ENCODE results near the gene ALPK3. TPM values are rescaled to one million over a fixed set of nuclear protein-coding genes. Genes with fewer than 3 reads are reported as not detected.

Gene ALPK3, protein sequence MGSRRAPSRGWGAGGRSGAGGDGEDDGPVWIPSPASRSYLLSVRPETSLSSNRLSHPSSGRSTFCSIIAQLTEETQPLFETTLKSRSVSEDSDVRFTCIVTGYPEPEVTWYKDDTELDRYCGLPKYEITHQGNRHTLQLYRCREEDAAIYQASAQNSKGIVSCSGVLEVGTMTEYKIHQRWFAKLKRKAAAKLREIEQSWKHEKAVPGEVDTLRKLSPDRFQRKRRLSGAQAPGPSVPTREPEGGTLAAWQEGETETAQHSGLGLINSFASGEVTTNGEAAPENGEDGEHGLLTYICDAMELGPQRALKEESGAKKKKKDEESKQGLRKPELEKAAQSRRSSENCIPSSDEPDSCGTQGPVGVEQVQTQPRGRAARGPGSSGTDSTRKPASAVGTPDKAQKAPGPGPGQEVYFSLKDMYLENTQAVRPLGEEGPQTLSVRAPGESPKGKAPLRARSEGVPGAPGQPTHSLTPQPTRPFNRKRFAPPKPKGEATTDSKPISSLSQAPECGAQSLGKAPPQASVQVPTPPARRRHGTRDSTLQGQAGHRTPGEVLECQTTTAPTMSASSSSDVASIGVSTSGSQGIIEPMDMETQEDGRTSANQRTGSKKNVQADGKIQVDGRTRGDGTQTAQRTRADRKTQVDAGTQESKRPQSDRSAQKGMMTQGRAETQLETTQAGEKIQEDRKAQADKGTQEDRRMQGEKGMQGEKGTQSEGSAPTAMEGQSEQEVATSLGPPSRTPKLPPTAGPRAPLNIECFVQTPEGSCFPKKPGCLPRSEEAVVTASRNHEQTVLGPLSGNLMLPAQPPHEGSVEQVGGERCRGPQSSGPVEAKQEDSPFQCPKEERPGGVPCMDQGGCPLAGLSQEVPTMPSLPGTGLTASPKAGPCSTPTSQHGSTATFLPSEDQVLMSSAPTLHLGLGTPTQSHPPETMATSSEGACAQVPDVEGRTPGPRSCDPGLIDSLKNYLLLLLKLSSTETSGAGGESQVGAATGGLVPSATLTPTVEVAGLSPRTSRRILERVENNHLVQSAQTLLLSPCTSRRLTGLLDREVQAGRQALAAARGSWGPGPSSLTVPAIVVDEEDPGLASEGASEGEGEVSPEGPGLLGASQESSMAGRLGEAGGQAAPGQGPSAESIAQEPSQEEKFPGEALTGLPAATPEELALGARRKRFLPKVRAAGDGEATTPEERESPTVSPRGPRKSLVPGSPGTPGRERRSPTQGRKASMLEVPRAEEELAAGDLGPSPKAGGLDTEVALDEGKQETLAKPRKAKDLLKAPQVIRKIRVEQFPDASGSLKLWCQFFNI (N-terminal part only)
- polyA plus RNA-seq (ENCODE audit: insufficient read length in 3 of 3), result 10 to 100 TPM; 12.5 to 15.9 (median 13.5) TPM

DNA sequence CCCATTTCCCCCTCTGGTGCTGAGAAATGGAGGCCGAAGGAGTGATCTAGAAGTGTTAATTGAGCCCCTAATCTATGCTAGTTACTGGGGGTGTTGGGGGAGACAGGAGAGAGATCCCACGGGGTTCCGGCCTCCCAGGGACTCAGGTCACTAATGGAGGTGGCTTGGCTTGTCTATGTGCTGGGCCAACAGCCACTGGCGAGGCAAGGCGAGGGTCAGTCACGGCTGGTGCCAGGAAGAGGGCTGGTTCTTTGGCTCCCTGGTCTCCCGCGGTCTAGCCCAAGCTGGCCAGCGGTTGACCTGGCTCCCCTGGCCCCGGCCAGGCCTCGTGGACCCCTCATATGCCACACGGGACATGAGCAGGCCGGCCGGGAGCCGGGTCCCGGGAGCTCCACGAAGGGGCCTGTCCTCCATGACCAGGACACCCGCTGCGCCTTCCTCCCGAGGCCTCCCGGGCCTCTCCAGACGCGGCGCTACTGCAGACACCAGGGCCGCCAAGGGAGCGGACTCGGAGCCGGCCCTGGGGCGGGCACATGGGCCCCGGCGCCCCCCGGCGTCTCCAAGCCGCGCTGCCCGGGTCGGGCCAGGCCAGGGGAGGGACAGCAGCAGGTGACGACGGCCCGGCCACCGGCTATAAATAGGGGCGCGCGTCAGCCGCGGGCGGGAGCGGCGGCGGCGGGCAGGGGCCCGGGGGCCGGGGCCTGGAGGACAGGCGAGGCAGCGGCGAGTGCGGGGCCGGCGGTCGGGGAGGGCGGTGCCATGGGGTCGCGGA is at the start of gene ALPK3:
TSS of gene ALPK3 (plus strand) at position 663 of the 772 bp plus-strand sequence. CDS start at position 760, 97 bp downstream.
- no peak for DNase-seq (ENCODE audit: low read depth in 3 of 3, low spot score in 2 of 3)

DNA sequence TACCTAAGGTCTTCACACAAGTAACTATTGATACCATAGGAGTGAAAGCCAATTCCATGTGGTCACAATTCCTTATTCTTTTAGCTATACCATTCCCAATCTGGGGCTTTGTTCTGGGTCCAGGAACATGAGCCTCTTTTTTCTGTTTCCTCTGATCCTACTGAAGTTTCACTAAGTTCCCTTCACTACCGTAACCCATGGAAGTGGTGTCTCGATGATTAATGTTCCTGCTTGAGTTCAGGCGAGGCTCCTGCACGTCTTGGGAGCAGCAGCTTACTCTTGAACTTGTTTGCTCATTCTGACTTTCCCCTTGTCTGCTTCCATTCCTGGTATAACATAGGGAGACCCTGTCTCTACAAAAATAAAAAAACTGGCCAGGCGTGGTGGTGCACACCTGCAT is 45.1 kb upstream of the ALPK3 start:
- DNase-seq (ENCODE audit: low read depth in 3 of 3, low spot score in 2 of 3), result no peak

DNA sequence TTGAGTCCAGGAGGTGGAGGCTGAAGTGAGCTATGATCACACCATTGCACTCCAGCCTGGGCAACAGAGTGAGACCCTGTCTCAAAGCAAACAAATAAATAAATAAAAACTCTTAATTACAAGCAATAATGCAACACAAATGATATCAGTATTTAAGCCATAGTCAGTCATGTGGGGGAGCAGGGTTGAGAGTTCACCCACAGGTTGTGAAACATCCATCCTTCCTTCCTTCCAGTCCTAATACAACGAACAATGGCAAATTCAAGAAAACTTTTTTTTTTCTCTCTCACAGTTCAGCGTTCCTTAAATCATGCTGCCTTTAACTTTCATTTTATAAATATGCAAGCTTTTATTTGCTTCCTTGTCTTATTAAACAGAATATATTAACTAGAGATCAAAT is 44.7 kb upstream of the ALPK3 start:
- DNase-seq (ENCODE audit: low read depth in 3 of 3, low spot score in 2 of 3), result no peak

DNA sequence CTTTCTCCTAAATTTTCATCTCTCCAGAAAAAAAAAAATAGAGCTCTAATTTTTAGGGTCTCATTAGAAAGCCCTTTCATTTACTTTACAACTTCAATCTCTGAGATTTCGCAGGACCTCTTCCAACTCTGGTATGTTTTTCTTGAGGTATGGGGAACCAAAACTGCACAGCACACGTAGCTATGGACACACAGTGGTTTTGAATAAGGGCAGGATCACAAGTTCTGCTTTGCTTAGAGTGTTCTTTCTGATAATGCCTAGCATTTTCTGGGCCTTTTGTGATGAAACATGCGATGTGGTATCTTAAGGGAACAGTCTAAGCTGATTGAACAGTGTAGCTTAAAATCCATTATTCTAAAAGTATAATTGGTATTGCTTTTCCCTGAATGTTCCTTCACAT is 43.4 kb upstream of the ALPK3 start:
- no peak for DNase-seq (ENCODE audit: low read depth in 3 of 3, low spot score in 2 of 3)

DNA sequence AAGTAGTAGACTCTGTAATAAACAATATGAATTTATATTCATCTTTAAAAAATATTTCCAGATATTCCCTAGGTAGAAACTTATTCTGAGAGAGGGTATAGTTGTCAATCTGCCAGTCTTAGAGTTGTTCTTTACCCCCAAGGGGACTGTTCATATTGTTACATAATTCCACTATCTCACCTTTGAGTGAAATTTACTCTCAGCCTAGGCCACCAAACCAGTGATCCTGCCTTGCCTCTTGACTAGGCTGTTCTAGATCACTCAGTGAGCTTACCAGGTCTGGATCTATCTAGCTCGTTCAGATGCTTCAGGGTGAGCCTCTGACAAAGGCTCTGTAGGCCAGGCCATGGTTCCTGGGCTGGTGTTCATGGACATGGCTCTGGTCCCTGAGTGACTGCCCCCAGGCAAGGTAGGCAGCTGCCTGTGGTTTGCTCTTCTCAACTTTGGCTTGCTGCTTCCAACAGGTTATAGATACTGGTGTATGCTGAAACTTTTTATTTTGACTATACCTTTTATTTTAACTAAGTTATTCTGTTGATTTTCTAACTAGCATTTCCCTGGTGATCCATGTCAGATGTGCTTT is 41.2 kb upstream of the ALPK3 start:
- DNase-seq (ENCODE audit: low read depth in 3 of 3, low spot score in 2 of 3), result no peak

DNA sequence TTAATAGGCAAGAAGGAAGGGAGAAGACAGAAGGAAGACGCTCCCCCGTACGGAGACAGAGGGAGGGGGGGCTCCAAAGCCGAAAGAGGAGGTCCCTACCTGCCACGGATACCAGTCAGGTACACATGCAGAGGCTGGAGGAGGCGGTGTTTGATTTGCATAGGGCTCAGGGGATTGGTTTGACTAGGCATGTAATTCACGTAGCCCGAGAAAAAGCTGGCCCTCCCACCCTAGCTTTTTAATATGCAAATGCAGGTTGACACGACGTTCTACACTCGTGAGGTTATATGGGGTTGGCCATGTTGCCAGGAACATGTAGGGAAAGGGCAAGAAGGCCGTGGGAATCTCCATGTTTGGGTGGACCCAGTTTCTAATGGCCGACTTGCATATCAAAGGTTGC is 39.0 kb upstream of the ALPK3 start:
- no peak for DNase-seq (ENCODE audit: low read depth in 3 of 3, low spot score in 2 of 3)

DNA sequence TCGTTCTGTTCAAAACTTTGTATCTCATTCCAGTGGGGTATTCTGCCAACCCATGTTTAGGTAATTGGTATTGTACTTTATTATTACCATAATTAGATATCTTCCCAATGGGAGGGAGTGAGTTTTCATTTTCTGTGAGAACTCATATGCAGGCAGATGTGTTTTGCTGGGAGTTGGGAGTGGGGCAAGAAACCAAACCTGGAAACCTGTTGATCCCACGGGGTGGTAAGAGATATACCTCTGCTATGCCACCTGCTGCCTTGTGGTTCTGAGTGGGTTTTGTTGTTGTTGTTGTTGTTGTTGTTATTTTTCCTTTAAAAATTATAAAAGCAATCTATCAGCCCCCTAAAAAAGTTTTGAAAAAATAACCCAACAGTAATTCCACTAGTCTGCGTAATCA is 36.7 kb upstream of the ALPK3 start:
- no peak for DNase-seq (ENCODE audit: low read depth in 3 of 3, low spot score in 2 of 3)

DNA sequence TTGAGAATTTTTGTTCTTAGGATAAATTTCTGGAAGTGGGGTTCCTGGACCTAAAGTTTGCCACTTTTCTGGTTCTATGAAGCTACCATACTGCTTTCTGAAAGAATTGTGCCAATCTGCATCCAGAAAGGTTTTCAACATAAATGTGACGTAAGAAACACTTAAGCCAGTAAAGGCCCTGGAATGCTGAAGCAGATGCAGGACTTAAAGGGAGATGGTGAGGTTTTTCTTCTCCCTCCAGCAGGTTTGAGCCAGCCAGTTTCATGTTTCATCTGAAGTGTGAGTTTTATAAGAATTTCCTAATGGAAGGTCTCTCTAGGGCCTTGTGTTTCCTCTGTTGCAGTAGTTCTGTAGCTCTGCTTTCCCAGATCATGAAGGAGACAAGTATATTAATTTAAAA is 35.7 kb upstream of the ALPK3 start:
- DNase-seq (ENCODE audit: low read depth in 3 of 3, low spot score in 2 of 3), result no peak

DNA sequence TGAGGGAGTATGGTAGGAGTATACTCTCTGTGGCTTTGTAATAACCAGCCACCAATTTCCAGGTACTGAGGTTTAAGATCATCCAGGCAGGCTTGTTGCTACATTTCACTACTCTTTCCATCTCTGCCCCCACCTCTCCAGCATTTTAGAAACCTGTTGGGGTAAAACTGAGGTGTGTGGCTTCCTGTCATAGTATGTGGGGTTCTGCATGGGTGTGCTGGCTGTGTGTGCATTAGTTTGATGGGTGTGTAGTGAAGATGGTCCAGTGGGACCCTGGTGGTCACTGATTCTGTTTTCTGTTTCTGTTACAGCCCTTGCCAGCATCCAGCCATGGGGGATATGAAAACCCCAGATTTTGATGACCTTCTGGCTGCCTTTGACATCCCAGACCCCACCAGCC is 34.8 kb upstream of the ALPK3 start:
- no peak for DNase-seq (ENCODE audit: low read depth in 3 of 3, low spot score in 2 of 3)

DNA sequence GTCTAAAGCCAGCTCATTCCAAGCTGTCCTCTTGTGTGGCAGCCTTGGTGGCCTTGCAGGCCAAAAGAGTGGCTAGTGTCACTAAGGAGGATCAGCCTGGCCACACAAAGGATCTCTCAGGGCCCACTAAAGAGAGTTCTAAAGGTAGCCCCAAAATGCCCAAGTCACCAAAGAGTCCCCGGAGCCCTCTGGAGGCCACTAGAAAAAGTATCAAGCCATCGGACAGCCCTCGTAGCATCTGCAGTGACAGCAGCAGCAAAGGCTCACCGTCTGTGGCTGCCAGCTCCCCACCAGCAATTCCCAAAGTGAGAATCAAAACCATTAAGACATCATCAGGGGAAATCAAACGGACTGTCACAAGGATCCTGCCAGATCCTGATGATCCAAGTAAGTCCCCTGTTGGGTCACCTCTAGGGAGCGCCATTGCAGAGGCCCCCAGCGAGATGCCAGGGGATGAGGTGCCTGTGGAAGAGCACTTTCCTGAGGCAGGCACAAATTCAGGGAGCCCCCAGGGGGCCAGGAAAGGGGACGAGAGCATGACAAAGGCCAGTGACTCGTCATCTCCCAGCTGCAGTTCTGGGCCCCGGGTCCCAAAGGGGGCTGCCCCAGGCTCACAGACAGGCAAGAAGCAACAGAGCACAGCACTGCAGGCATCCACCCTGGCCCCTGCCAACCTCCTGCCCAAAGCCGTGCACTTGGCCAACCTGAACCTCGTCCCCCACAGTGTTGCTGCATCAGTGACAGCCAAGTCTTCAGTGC is 33.5 kb upstream of the ALPK3 start:
- no peak for DNase-seq (ENCODE audit: low read depth in 3 of 3, low spot score in 2 of 3)

DNA sequence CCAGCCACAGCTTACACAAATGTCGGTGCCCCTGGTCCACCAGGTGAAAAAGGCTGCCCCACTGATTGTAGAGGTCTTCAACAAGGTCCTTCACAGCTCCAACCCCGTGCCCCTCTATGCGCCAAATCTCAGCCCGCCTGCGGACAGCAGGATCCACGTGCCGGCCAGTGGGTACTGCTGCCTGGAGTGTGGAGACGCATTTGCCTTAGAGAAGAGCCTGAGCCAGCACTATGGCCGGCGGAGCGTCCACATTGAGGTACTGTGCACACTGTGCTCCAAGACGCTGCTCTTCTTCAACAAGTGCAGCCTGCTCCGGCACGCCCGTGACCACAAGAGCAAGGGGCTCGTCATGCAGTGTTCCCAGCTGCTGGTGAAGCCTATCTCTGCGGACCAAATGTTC is 32.9 kb upstream of the ALPK3 start:
- DNase-seq (ENCODE audit: low read depth in 3 of 3, low spot score in 2 of 3), result no peak

DNA sequence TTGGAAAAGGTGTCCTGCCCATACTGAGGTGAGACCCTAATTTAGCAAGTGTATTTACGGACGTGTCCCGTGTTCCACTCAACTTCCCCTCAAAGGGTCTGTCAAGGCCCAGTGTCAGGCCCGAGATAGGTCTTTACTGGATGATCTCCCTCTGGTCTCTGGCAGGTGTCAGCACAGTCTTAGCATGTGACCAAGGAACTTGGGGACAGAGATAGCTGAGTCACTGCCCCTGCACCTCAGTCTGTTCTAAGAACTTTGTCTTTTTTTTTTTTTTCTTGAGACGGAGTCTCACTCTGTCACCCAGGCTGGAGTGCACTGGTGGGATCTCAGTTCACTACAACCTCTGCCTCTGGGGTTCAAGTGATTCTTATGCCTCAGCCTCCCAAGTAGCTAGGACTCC is 32.1 kb upstream of the ALPK3 start:
- no peak for DNase-seq (ENCODE audit: low read depth in 3 of 3, low spot score in 2 of 3)

DNA sequence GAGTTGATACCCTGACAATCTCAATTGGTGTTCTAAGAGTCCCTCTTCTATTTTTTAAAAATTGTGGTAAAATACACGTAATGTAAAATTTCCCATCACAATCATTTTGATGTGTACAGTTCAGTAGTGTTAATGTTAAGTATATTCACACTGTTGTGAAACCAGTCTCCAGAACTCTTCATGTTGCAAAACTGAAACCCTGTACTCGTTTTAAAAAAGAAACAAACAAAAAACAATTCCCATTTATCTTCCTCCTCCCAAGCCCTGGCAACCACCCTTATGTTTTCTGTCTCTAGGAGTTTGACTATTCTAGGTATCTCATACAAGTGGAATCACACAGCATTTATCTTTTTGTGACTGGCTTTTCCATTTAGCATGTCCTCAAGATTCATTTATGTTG is 28.7 kb upstream of the ALPK3 start:
- DNase-seq (ENCODE audit: low read depth in 3 of 3, low spot score in 2 of 3), result no peak

DNA sequence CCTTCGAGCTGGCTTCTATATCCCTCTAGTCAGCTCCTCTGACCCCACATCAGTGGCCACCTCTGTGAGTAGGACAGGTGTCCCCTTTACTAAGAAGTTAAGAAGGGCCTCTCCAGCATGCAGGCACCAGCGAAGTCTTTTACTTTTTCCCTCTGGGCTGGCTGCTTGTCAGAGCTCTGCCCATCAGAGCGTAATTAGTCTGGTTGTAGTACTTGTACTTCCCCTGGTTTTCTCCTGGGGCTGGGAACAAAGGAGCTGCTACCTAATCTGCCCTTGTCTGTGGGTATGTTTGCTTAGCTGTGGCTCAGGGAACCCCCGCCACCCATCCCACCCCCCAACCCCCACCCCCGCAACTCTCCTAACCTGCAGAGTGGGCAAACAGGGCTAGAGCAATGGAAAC is 27.4 kb upstream of the ALPK3 start:
- DNase-seq (ENCODE audit: low read depth in 3 of 3, low spot score in 2 of 3), result no peak

DNA sequence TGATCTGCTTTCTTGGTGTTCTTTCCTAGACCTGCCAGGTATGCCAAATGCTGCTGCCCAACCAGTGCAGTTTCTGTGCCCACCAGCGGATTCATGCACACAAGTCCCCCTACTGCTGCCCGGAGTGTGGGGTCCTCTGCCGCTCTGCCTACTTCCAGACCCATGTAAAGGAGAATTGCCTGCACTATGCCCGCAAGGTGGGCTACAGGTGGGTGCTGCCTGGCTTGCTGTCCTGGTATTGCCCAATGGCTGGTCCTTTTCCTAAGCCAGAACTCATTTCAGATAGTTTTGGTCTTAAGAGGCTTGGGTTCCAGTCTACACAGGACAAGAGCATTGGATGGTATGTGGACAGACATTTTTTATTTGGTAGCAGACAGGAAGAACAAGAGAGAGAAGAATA is 26.5 kb upstream of the ALPK3 start:
- DNase-seq (ENCODE audit: low read depth in 3 of 3, low spot score in 2 of 3), result no peak

DNA sequence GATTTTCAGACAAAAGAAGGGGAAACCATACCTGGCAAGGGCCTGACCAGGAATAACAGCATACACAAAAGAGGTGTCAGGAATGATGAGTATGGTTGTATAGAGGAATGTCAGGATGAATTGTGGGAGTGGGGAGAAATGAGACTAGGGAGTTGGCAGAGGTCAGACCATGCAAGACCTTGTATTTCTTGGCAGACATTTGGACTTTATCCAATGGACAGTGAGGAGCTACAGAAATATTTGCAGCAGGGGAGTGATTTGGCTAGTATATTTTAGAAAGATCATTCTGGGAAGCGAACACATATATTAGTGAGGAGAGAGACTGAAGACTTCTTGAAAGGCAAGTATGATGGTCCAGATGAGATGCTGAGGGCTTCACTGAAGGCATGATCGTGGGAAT is 25.4 kb upstream of the ALPK3 start:
- DNase-seq (ENCODE audit: low read depth in 3 of 3, low spot score in 2 of 3), result no peak

DNA sequence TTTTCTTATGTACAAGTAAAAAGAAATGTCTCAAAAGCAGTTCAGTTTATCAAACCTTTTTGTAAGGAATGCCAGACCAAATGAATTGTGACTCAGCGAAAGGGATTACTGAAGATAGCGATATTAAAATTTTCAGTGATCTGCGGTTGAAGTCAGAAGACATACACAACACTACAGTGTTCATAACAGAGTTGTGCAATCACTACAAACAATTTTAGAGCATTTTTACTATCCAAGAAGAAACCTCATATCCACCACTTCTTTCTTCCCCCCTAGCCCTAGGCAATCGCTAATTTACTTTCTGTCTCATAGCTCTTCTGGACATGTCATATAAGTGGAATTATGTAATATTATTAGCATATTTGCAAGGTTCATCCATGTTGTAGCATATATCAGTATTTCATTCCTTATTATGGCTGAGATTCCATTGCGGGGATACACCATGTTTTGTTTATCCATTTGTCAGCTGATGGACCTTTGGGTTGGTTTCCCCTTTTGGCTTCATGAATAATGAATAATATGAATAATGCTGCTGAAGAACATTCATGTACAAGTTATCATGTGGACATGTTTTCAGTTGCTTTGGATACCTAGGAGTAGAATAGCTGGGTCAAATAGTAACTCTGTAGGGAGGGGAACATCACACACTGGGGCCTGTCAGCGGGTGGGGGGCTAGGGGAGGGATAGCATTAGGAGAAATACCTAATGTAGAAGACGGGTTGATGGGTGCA is 23.6 kb upstream of the ALPK3 start:
- no peak for DNase-seq (ENCODE audit: low read depth in 3 of 3, low spot score in 2 of 3)

DNA sequence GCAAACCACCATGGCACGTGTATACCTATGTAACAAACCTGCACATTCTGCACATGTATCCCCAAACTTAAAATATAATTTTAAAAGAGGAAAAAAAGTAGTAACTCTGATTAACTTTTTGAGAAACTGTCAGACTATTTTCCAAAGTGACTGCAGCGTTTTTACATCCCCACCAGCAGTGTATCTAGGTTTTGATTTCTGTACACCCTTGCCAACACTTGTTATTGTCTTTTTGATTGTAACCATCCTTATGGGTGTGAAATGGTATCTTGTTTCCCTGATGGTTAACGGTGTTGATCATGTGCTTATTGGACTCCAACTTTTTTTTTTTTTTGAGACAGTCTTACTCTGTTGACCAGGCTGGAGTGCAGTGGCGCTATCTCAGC is 23.0 kb upstream of the ALPK3 start:
- DNase-seq (ENCODE audit: low read depth in 3 of 3, low spot score in 2 of 3), result no peak

DNA sequence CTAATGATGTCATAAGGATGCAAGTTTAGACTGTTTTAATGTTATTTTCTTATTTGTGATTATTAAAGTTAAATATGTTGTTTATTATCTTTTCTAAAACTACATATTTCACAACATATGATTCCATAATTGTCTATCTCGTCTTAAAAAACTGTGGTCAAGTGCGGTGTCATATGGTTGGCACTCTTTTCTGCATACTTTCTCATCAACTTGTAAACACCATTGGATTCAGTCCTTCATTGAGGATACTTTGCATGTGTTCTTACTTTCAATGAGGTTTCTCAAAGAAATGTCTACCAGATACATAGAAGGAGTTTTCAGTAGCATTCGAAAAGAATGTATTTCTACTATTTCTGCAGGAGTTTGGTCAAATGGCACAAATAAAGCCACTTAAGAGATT is 22.0 kb upstream of the ALPK3 start:
- no peak for DNase-seq (ENCODE audit: low read depth in 3 of 3, low spot score in 2 of 3)
